Fibroblast of the aortic adventitia (primary cell): ENCODE data around the gene SETX. TPM values are rescaled to one million over a fixed set of nuclear protein-coding genes. Genes with fewer than 3 reads are reported as not detected.

Experiments used
- DNase-seq: peaks from one replicate; pipeline ENCODE4 v3.0.0-alpha.2; 2010; ENCODE audit warnings: low read depth
- H3K4me3 ChIP-seq: 2 replicates; pipeline ENCODE4 v1.5.1; 2011; ENCODE audit warnings: low read depth, mild to moderate bottlenecking, control low read depth, low read length, moderate library complexity
- CTCF ChIP-seq: IDR thresholded peaks from 2 replicates; pipeline ENCODE4 v1.5.1; 2011; ENCODE audit warnings: mild to moderate bottlenecking, low read length, control low read depth, inconsistent platforms; ENCODE audit not compliant: insufficient read depth
- total RNA-seq: library from RNA; depleted of rRNA; stranded (reverse); fragments of >200 nt; gene quantifications from 2 replicates; pipeline ENCODE4 v1.2.3, GENCODE V29; 2012; ENCODE audit warnings: low replicate concordance

The SETX gene
- total RNA-seq = 85.0 and 100 TPM in 2 replicates

- no peak for TF ChIP-seq CTCF
- H3K4me3 ChIP-seq = peak within 1 kb of the TSS; percentile 96
- peak; percentile 93 for DNase-seq
Observed at GRCh38 chr9:132354637-132355355, at the start of gene SETX. TSS of gene SETX (minus strand) at chr9:132354986. CDS start at chr9:132349428, 5,558 bp downstream.

DNA sequence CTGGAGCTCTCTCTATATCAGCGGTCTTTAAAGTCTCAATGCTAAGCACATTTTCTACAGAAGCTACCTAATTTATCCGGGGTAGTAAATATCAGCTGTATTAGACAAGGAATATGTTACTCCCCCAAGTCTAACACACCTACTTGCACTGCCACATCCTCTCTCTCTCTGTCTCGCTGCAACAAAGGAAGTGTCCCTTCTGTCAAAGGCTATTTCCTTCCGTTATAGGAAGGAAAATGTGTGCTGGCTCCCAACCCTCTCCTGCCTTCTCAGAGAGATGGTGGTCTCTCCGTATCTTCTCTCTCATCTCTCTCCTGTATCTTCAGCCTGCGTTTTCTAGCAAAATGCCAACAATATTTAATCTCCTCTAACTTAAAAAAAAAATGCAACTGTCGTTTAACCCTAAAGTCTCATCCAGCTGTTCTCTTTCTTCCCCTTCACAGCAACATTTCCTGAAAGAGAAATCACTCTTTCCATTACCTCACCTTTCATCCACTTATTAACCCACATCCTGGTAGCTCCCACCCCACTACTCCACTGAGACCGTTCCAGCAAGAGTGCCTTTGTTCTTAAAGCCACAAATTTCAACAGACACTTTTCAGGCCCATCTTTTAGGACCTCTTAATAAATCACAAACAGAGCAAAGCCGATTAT is 49.6 kb upstream of the SETX start:
- H3K4me3 ChIP-seq = no peak overlapping the region
- TF ChIP-seq CTCF = no peak
- DNase-seq = no peak

GRCh38 chr9:132401824-132402223 is 47.0 kb upstream of the SETX start:
- H3K4me3 ChIP-seq = no peak overlapping the region
- DNase-seq = no peak
- no peak for TF ChIP-seq CTCF

DNA sequence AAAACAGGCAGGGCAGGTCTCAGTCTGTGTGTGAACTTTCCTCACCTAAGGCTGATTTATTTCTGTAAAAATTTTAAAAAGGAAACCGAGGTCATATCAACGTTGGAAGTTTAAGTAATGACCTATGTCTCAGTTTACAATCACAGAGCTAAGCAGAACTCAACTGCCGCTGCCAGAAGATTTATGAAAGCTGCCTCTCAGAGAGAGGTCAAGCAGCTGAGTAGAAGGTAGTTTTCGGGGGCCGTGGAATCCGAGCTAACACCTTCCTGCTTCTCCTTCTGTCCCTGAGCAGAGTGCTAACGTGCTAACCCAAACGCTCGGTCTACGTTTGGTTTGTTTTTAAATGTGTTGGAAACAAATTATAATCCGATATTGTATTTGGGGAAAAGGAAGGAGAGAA is 40.8 kb upstream of the SETX start:
- no peak for TF ChIP-seq CTCF
- no peak for DNase-seq
- no peak overlapping the region for H3K4me3 ChIP-seq

GRCh38 chr9:132391449-132391848 is 36.7 kb upstream of the SETX start:
- H3K4me3 ChIP-seq = no peak overlapping the region
- TF ChIP-seq CTCF = no peak
- no peak for DNase-seq

- no peak overlapping the region for H3K4me3 ChIP-seq
- TF ChIP-seq CTCF = no peak
- no peak for DNase-seq
Observed at GRCh38 chr9:132390966-132391365, 36.2 kb upstream of the SETX start.
